Fibroblast of skin of right biceps (primary cell): ENCODE data around the gene LENEP.

Experiments
- DNase-seq: peaks from one replicate; pipeline ENCODE4 v3.0.0-alpha.2; 2013

LENEP gene

DNA sequence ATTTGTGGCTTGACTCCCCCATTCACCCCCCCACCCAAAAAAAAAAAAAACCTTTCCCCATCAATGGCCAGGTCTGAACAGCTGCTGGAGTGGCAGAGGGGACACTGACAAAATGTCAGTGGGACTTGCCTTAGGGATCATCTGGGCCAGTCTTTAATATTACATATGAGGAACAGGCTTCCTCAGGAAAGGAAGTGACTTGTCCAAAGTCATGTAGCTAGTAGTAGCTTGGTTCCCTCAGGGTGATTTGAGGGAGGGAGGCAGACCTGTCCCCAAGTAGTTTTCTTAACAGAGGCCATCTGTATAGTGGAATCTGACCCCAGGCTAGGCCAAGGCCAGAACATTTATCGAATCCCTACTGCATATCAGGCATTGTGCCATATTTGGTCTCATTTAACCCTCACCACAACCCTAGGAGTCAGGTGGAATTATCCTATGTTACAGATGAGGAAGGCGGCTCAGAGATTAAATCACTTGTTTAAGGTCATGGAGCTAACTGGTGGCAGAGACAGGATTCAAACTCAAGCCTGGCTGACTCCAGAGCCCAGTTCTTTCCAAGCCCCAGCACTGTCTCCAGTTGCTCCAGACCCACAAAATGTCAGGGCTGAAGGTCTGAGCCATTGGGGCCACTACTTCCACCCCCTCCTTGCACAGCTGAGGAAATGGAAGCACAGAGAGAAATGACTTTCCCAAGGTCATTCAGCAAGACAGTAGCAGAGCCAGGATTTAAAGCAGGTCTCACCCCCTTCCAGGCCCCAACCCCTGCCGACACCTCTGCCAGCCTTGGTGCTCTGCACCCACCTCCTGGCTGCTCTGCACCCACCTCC, 19.6 kb downstream of the LENEP start:
- no peak for DNase-seq

GRCh38 chr1:155013632-155014031, 20.2 kb downstream of the LENEP start:
- DNase-seq: no peak

DNA sequence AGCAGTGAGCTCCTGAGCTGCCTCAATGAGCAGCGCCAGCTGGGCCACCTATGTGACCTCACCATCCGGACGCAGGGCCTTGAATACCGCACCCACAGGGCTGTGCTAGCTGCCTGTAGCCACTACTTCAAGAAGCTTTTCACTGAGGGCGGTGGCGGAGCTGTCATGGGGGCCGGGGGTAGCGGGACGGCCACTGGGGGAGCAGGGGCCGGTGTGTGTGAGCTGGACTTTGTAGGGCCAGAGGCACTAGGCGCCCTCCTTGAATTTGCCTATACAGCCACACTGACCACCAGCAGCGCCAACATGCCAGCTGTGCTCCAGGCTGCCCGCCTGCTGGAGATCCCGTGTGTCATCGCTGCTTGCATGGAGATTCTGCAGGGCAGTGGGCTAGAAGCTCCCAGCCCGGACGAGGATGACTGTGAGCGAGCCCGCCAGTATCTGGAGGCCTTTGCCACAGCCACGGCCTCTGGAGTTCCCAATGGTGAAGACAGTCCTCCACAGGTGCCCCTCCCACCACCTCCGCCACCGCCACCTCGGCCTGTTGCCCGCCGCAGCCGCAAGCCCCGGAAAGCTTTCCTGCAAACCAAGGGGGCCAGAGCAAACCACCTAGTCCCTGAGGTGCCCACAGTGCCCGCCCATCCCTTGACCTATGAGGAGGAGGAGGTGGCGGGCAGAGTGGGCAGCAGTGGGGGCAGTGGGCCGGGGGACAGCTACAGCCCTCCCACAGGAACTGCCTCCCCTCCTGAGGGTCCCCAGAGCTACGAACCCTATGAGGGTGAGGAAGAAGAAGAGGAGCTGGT, 21.5 kb downstream of the LENEP start:
- no peak for DNase-seq

DNA sequence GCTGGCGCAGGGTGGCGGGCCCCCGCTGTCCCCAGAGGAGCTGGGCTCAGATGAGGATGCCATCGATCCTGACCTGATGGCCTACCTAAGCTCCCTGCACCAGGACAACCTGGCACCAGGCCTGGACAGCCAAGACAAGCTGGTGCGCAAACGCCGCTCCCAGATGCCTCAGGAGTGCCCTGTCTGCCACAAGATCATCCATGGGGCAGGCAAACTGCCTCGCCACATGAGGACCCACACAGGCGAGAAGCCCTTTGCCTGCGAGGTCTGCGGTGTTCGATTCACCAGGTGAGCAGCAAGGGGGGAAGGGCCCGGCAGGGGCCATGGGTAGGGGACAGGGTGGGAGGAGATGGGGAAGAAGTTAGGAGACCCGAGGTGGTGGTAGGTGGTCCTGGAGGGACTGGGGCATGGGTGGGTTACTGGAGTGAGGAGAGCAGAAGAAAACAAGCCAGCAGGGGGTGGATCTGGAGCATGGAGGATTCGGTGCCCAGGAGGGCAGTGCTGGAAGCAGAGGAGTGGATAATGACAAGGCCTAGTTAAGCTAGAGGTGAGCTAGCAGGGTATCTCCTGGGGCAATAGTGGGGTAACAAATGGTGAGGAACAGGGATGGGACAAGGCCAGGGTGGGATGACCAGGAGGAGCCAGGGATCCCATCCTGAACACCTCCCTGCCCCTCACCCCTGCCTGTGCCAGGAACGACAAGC, 22.3 kb downstream of the LENEP start:
- no peak for DNase-seq

DNA sequence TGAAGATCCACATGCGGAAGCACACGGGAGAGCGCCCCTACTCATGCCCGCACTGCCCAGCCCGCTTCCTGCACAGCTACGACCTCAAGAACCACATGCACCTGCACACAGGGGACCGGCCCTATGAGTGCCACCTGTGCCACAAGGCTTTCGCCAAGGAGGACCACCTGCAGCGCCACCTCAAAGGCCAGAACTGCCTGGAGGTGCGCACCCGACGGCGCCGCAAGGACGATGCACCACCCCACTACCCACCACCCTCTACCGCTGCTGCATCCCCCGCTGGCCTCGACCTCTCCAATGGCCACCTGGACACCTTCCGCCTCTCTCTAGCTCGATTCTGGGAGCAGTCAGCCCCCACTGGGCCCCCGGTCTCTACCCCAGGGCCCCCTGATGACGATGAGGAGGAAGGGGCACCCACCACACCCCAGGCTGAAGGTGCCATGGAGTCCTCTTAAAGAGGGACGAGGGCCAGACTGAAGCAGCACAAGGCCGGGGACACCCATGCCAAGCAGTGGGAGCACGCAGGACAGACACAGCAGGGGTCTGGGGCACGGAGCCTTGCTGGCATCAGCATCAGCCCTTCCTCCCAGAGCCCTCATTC, 22.9 kb downstream of the LENEP start:
- DNase-seq: no peak

- peak; percentile 88 for DNase-seq
Observed at GRCh38 chr1:155017041-155017945, 23.9 kb downstream of the LENEP start.

- no peak for DNase-seq
Observed at GRCh38 chr1:155017946-155018316, 24.5 kb downstream of the LENEP start.

DNA sequence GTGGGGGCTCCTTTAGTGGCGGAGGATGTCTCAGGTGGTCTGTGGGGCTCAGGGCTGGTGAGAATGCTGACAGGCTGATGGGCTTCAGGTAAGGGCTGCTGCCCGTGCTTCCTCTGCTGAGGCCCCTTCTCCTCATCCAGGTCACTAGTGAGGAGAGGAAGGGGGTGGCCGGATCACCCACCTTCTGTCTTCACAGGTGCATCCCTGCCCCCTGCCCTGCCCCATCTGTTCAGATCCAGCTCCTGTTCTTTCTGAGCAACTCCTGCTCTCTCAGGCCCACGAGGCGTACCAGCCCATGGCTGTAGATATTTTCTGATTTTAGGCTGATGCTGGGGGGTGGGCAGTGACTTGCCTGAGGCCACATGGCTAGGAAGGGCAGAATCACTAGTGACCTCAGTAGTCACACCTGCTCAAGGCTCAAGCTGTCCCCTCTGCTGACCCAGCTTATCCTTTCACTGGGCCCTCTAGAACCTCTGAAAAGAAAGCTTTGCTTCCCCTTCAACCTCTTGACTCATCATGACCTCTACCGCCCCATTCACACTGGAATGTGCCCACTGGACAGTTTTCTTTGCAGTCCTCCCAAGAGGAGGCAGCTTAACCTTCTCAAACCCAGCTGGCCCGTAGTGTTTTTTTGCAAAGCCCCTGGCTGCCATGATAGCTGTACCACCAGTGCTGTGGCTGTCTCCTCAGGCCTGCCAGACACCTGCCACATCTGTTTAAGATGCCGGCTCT, 25.4 kb downstream of the LENEP start:
- DNase-seq: no peak

- no peak for DNase-seq
Observed at GRCh38 chr1:155019377-155020245, 26.2 kb downstream of the LENEP start.

- peak; percentile 8 for DNase-seq
Observed at GRCh38 chr1:155022136-155022926, 28.9 kb downstream of the LENEP start.

DNA sequence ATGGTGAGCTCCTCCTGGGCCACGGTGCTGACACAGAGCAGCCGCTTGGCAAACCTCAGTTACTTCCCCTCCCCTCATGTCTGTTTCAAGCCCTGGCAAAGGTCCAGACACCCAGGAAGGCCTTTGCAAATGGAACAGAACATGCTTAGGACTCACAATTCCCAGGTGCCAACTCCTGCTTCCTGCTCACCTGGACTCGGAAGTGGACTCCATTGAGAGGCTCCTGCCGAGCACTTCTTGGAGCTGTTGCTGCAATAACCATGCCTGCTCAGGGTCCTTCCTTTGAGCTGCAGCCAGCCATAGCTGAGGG, 29.5 kb downstream of the LENEP start:
- no peak for DNase-seq

DNA sequence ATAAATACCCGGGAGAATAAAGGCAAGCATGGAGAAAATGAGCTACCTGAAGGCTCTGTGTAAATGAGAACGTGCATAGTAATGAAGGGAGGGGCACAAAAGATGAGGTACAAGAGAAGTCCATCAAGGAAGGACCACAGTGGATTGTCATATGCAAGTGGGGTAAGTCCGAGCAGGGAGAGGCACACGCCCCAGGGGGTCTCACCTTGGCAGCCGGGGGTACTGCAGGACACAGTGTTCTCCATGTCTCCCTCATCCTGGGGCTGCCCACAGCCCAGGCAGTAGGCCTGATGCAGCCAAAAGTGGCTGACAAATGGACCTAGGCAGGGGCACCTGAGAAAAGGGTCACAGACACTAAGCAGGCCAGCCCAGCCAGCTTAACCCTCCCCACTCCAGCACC, 30.2 kb downstream of the LENEP start:
- DNase-seq: no peak

DNA sequence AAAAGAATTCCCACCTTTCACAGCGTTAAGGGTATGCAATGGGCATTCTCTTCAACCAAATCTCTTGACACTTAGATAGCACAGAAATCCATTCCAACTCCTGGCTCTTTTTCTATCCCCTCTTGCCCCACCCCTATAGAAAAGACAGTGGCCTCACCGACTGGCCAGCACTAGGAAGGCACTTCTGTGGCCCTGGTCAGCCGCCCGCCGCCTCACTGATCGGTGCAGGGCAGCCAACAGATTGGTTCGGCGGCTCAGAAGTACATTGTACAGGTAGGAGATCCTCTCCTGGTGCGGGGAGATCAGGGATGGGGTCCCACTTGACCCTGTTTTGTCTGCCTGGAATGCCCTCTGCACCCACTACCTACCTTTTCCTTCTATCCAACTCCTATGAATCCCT, 30.9 kb downstream of the LENEP start:
- DNase-seq: no peak

GRCh38 chr1:155026154-155026553, 32.8 kb downstream of the LENEP start:
- no peak for DNase-seq

- DNase-seq: peak; percentile 5
Observed at GRCh38 chr1:155026588-155026987, 33.2 kb downstream of the LENEP start.

- no peak for DNase-seq
Observed at GRCh38 chr1:155029513-155030242, 36.3 kb downstream of the LENEP start.

DNA sequence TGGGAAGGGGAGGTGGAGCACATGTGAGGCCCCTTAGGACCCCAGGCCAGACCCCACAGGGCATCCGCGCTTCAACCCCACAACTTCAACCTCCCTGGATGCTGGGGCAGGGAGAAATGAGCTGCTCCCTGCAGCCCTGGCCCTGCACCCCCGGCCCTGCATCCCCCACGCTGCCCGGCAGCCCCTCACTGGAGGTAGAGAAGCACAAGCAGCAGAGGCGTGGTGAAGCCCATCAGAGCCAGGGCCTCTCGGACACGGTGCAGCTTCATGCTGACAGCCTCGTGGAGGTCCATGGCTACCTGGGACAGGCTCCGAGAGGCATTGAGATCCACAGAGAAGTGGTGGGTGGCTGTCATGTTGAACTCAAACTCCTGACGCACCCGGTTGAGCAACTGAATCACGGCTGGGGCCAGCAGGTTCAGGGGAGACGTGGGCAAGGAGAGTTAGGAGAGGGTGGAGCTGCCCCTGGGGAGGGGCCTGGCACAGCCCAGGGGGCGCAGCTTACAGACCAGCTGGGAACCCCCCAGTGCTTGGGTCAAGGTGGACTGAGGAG, 36.9 kb downstream of the LENEP start:
- no peak for DNase-seq

- no peak for DNase-seq
Observed at GRCh38 chr1:155030899-155031298, 37.5 kb downstream of the LENEP start.

DNA sequence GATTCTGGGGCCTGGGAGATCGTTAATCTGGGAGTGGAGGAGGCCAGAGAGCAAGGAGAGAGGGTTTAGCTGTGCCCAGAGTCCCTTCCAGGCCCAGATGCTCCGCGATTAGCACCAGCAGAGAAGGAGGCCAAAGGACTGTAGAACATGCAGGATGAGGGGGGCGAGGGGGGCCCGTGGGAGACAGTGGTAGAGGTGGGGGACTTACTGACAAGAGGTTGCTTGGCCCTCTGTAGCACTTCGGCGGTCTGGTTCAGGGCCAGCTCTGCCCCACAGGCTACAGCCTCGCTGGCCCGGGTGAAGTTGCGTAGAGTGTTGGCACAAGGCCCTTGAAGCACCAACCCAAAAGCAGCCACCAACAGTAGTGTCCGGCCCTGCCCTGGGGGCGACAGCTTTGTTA, 39.5 kb downstream of the LENEP start:
- no peak for DNase-seq
